ENCODE data around the gene TCF4. TPM values are rescaled to one million over a fixed set of nuclear protein-coding genes. Genes with fewer than 3 reads are reported as not detected.

Gene TCF4
- total RNA-seq, 1 donor from 2014 or later = 15.7 TPM

DNA sequence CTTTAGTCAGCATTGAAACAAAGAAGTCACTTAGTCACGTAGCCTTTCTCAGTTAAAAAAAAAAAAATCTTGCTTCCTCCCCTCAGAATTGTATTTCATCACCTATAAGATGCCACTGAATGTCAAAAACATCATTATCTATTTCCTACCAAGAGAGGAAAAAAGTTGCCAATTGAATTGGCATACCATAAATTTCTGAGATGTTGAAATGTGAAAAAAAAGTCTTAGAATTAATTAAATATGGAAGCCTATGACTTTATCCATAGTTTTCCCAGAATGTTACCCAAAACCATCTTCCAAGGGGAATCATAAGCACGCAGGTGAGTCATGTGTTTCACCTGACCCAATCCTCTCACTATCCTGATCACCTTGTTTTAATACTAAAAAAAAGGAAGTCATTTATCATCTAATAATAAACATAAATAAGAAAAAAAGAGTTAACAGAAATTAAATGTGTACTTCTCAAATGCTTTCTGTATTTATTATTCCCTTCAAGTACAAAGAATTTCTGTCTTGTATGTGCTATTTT, 205.7 kb downstream of the TCF4 start:
- no peaks in the 10 kb centered on the region for H3K36me3 ChIP-seq (ENCODE audit: control insufficient read depth, insufficient read depth, low read length)
- TF ChIP-seq, protein P1, sequence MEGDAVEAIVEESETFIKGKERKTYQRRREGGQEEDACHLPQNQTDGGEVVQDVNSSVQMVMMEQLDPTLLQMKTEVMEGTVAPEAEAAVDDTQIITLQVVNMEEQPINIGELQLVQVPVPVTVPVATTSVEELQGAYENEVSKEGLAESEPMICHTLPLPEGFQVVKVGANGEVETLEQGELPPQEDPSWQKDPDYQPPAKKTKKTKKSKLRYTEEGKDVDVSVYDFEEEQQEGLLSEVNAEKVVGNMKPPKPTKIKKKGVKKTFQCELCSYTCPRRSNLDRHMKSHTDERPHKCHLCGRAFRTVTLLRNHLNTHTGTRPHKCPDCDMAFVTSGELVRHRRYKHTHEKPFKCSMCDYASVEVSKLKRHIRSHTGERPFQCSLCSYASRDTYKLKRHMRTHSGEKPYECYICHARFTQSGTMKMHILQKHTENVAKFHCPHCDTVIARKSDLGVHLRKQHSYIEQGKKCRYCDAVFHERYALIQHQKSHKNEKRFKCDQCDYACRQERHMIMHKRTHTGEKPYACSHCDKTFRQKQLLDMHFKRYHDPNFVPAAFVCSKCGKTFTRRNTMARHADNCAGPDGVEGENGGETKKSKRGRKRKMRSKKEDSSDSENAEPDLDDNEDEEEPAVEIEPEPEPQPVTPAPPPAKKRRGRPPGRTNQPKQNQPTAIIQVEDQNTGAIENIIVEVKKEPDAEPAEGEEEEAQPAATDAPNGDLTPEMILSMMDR (IDR thresholded peaks at IDR 0.05; ENCODE audit: insufficient read depth, low read length, poor library complexity, severe bottlenecking) = no peak
- no peak overlapping the region for H3K4me3 ChIP-seq (ENCODE audit: low read depth, low read length)
- no peaks in the 10 kb centered on the region for H3K27me3 ChIP-seq (ENCODE audit: control insufficient read depth, insufficient read depth, low read length)
- DNase-seq (ENCODE audit: low read depth) = no peak

DNA sequence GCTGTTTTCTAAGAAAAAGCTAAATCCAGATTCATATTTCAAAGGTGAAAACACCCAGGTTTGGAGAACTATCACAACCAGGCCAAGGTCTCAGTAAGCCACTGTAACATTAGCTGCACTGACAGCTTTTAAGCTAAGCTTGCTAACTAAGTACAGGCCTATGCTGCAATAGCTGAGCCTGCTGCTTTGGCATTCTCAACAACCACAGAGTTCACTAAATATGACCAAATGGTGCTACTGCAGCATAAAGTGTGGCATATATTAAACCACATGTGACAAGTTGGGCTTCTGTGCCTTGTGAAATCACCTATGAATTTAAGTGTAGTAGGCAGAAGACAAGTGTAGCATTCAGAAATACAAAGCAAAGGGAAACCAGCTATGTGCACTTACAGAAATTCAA, 206.7 kb downstream of the TCF4 start:
- TF ChIP-seq, protein P1 (IDR thresholded peaks at IDR 0.05; ENCODE audit: insufficient read depth, low read length, poor library complexity, severe bottlenecking) = no peak
- DNase-seq (ENCODE audit: low read depth) = no peak
- H3K4me3 ChIP-seq (ENCODE audit: low read depth, low read length) = no peak overlapping the region
- H3K27me3 ChIP-seq (ENCODE audit: control insufficient read depth, insufficient read depth, low read length) = no peaks in the 10 kb centered on the region
- H3K36me3 ChIP-seq (ENCODE audit: control insufficient read depth, insufficient read depth, low read length) = no peaks in the 10 kb centered on the region

DNA sequence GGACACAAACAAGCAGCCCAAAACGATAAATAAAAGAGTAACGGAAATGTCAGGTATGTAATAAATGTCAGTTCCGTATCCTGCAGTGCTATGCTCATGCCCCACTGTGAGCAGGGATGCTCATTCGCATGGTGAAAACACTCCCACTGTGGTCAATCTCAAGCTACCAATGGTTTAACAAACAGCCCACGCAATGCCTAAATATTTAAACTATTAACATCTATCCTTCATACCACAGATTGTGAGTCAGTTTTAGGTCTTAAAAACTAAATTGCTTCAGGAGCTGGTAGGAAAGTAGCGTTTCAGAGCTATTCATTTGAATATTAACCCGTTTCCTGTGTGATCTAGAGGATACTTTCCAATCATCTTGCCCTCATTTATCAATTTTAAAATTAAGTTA, 207.4 kb downstream of the TCF4 start:
- Histone ChIP-seq H3K36me3 (ENCODE audit: control insufficient read depth, insufficient read depth, low read length) (no peaks in the 10 kb centered on the region), H3K27me3 (ENCODE audit: control insufficient read depth, insufficient read depth, low read length) (no peaks in the 10 kb centered on the region), H3K4me3 (ENCODE audit: low read depth, low read length) (no peak overlapping the region)
- TF ChIP-seq, protein P1 (IDR thresholded peaks at IDR 0.05; ENCODE audit: insufficient read depth, low read length, poor library complexity, severe bottlenecking) = no peak
- DNase-seq (ENCODE audit: low read depth) = no peak

- Histone ChIP-seq H3K36me3 (ENCODE audit: control insufficient read depth, insufficient read depth, low read length) (no peaks in the 10 kb centered on the region), H3K27me3 (ENCODE audit: control insufficient read depth, insufficient read depth, low read length) (no peaks in the 10 kb centered on the region), H3K4me3 (ENCODE audit: low read depth, low read length) (no peak overlapping the region)
- TF ChIP-seq, protein P1 (IDR thresholded peaks at IDR 0.05; ENCODE audit: insufficient read depth, low read length, poor library complexity, severe bottlenecking) = no peak
- no peak for DNase-seq (ENCODE audit: low read depth)
These were observed 211.6 kb downstream of the TCF4 start for GRCh38 chr18:55376387-55376786.

DNA sequence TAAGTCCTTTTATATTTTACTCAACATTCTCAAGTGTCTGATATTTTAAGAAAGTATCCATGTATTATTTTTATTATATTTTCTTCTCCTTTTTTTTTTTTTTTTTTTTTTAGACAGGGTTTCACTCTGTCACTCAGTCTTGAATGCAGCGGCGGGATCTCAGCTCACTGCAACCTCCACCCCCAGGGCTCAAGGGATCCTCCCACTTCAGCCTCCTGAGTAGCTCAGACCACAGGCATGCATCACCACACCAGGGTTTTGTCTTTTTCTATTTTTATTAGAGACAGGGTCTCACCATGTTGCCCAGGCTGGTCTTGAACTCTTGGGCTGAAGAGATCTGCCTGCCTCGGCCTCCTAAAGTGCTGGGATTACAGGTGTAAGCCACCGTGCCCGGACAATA, 212.1 kb downstream of the TCF4 start:
- Histone ChIP-seq H3K27me3 (ENCODE audit: control insufficient read depth, insufficient read depth, low read length) (no peaks in the 10 kb centered on the region), H3K4me3 (ENCODE audit: low read depth, low read length) (no peak overlapping the region), H3K36me3 (ENCODE audit: control insufficient read depth, insufficient read depth, low read length) (no peaks in the 10 kb centered on the region)
- DNase-seq (ENCODE audit: low read depth) = no peak
- TF ChIP-seq, protein P1 (IDR thresholded peaks at IDR 0.05; ENCODE audit: insufficient read depth, low read length, poor library complexity, severe bottlenecking) = no peak

- Histone ChIP-seq H3K36me3 (ENCODE audit: control insufficient read depth, insufficient read depth, low read length) (no peaks in the 10 kb centered on the region), H3K27me3 (ENCODE audit: control insufficient read depth, insufficient read depth, low read length) (no peaks in the 10 kb centered on the region), H3K4me3 (ENCODE audit: low read depth, low read length) (no peak overlapping the region)
- TF ChIP-seq, protein P1 (IDR thresholded peaks at IDR 0.05; ENCODE audit: insufficient read depth, low read length, poor library complexity, severe bottlenecking) = no peak
- DNase-seq (ENCODE audit: low read depth) = no peak
These were observed 213.3 kb downstream of the TCF4 start for GRCh38 chr18:55374741-55375140.

Data from kidney epithelial cell (primary cell).